Caki2 (cell line): ENCODE measurements around the gene PIGT. TPM values are rescaled to one million over a fixed set of nuclear protein-coding genes. Genes with fewer than 3 reads are reported as not detected.
A peak's percentile ranks its signal among the peaks of the same experiment; 100 is the strongest.

Experiments used
- DNase-seq: peaks from one replicate; pipeline ENCODE4 v3.0.0-alpha.2; 2015; ENCODE audit warnings: low read depth
- in situ Hi-C: cut with HindIII; loops from 2 replicates; pipeline ENCODE4 v1.10.0; 2016; ENCODE audit warnings: low sequenced_read_pairs, low pct_unique_long_range_greater_than_20kb, mixed read lengths
- total RNA-seq: library from RNA; depleted of rRNA; stranded (reverse); fragments of >200 nt; shearing (Covaris generic); gene quantifications from 2 replicates; pipeline ENCODE4 v1.2.3, GENCODE V29; 2014; ENCODE audit warnings: low replicate concordance

Gene PIGT
- total RNA-seq, 1 experiment from 2014 or later: 89.4 TPM

- in situ Hi-C loops: no loop called here
- no peak for DNase-seq
Measured at GRCh38 chr20:45394221-45395113, 21.5 kb upstream of the PIGT start.

GRCh38 chr20:45395114-45395415, 20.9 kb upstream of the PIGT start:
- in situ Hi-C loops: no loop called here
- no peak for DNase-seq

GRCh38 chr20:45399018-45399417, 16.9 kb upstream of the PIGT start:
- in situ Hi-C loops: no loop called here
- no peak for DNase-seq

- no peak for DNase-seq
- in situ Hi-C loops: no loop called here
Measured at GRCh38 chr20:45400346-45401031, 15.5 kb upstream of the PIGT start.

GRCh38 chr20:45402946-45403345, 13.0 kb upstream of the PIGT start:
- peak; percentile 21 for DNase-seq
- in situ Hi-C loops: no loop called here

- in situ Hi-C loops: no loop called here
- no peak for DNase-seq
Measured at GRCh38 chr20:45404438-45404837, 11.5 kb upstream of the PIGT start.

- in situ Hi-C loops: no loop called here
- no peak for DNase-seq
Measured at GRCh38 chr20:45405571-45406259, 10.2 kb upstream of the PIGT start.

- in situ Hi-C loops: no loop called here
Measured at GRCh38 chr20:45406260-45407066, 9.5 kb upstream of the PIGT start.

GRCh38 chr20:45407067-45407745, 8.7 kb upstream of the PIGT start:
- DNase-seq: no peak
- in situ Hi-C loops: no loop called here

More at GRCh38 chr20:45406260-45407066, 9.5 kb upstream of the PIGT start:
- peak; percentile 23 for DNase-seq

- in situ Hi-C loops: no loop called here
- no peak for DNase-seq
Measured at GRCh38 chr20:45407783-45408645, 7.9 kb upstream of the PIGT start, which contains the start of gene DBNDD2. Gene DBNDD2, plus strand, starts transcription at chr20:45408289. Its CDS starts 179 bp downstream, at chr20:45408468.

- in situ Hi-C loops: no loop called here
- DNase-seq: no peak
Measured at GRCh38 chr20:45408646-45409213, 7.2 kb upstream of the PIGT start.

GRCh38 chr20:45409521-45410272, 6.2 kb upstream of the PIGT start:
- in situ Hi-C loops: no loop called here

GRCh38 chr20:45410887-45411286, 5.1 kb upstream of the PIGT start:
- no peak for DNase-seq
- in situ Hi-C loops: no loop called here

More at GRCh38 chr20:45409521-45410272, 6.2 kb upstream of the PIGT start:
- DNase-seq: no peak

GRCh38 chr20:45412653-45413052, 3.3 kb upstream of the PIGT start:
- no peak for DNase-seq
- in situ Hi-C loops: no loop called here

- in situ Hi-C loops: no loop called here
- DNase-seq: no peak
Measured at GRCh38 chr20:45413479-45413878, 2.5 kb upstream of the PIGT start.

GRCh38 chr20:45416917-45417316, 976 bp downstream of the PIGT start:
- in situ Hi-C loops: no loop called here
- no peak for DNase-seq
